Measurements from ENCODE around the gene GMDS.

The GMDS gene

GRCh38 chr6:1790684-1791083 lies 454.7 kb downstream of the GMDS start:
- DNase-seq (ENCODE audit: low spot score) = no peak
- TF ChIP-seq CTCF (IDR thresholded peaks at IDR 0.05; ENCODE audit: borderline replicate concordance, control extremely low read depth, extremely low read depth, insufficient read depth, missing control alignments) = no peak
- in situ Hi-C loops (cut with MboI; ENCODE audit: low sequenced_read_pairs, unreplicated experiment) = no loop called here

GRCh38 chr6:1789092-1789491 lies 456.3 kb downstream of the GMDS start:
- in situ Hi-C loops (cut with MboI; ENCODE audit: low sequenced_read_pairs, unreplicated experiment) = no loop called here
- no peak for DNase-seq (ENCODE audit: low spot score)
- no peak for TF ChIP-seq CTCF (IDR thresholded peaks at IDR 0.05; ENCODE audit: borderline replicate concordance, control extremely low read depth, extremely low read depth, insufficient read depth, missing control alignments)

- no peak for DNase-seq (ENCODE audit: low spot score)
- TF ChIP-seq CTCF (IDR thresholded peaks at IDR 0.05; ENCODE audit: borderline replicate concordance, control extremely low read depth, extremely low read depth, insufficient read depth, missing control alignments) = no peak
- in situ Hi-C loops (cut with MboI; ENCODE audit: low sequenced_read_pairs, unreplicated experiment) = no loop called here
Observed at GRCh38 chr6:1787894-1788293, 457.5 kb downstream of the GMDS start.

- TF ChIP-seq CTCF (IDR thresholded peaks at IDR 0.05; ENCODE audit: borderline replicate concordance, control extremely low read depth, extremely low read depth, insufficient read depth, missing control alignments) = no peak
- DNase-seq (ENCODE audit: low spot score) = peak; percentile 31
- in situ Hi-C loops (cut with MboI; ENCODE audit: low sequenced_read_pairs, unreplicated experiment) = no loop called here
Observed at GRCh38 chr6:1786455-1787453, 458.7 kb downstream of the GMDS start.

- TF ChIP-seq CTCF (IDR thresholded peaks at IDR 0.05; ENCODE audit: borderline replicate concordance, control extremely low read depth, extremely low read depth, insufficient read depth, missing control alignments) = no peak
- in situ Hi-C loops (cut with MboI; ENCODE audit: low sequenced_read_pairs, unreplicated experiment) = no loop called here
- no peak for DNase-seq (ENCODE audit: low spot score)
Observed at GRCh38 chr6:1784422-1784884, 461.0 kb downstream of the GMDS start.

GRCh38 chr6:1781817-1782184 lies 463.6 kb downstream of the GMDS start:
- no peak for DNase-seq (ENCODE audit: low spot score)
- in situ Hi-C loops (cut with MboI; ENCODE audit: low sequenced_read_pairs, unreplicated experiment) = no loop called here
- TF ChIP-seq CTCF (IDR thresholded peaks at IDR 0.05; ENCODE audit: borderline replicate concordance, control extremely low read depth, extremely low read depth, insufficient read depth, missing control alignments) = no peak

Measured in GM13976 (cell line).